ENCODE data around the gene RGS6.

Gene RGS6

GRCh38 chr14:72169521-72169920 is 237.3 kb downstream of the RGS6 start:
- no peak for FAIRE-seq

- no peak for FAIRE-seq
Measured at GRCh38 chr14:72172049-72172448, 239.8 kb downstream of the RGS6 start.

GRCh38 chr14:72172597-72172996 is 240.4 kb downstream of the RGS6 start:
- no peak for FAIRE-seq

GRCh38 chr14:72173038-72173720 is 240.9 kb downstream of the RGS6 start:
- no peak for FAIRE-seq

GRCh38 chr14:72177251-72177650 is 245.0 kb downstream of the RGS6 start:
- no peak for FAIRE-seq

- FAIRE-seq: no peak
Measured at GRCh38 chr14:72178517-72178916, 246.3 kb downstream of the RGS6 start.

- no peak for FAIRE-seq
Measured at GRCh38 chr14:72182708-72183432, 250.6 kb downstream of the RGS6 start.

- no peak for FAIRE-seq
Measured at GRCh38 chr14:72183631-72184030, 251.4 kb downstream of the RGS6 start.

- FAIRE-seq: no peak
Measured at GRCh38 chr14:72186523-72186922, 254.3 kb downstream of the RGS6 start.

GRCh38 chr14:72196237-72197015 is 264.2 kb downstream of the RGS6 start:
- FAIRE-seq: no peak

- FAIRE-seq: no peak
Measured at GRCh38 chr14:72201645-72202044, 269.4 kb downstream of the RGS6 start.

GRCh38 chr14:72213424-72213823 is 281.2 kb downstream of the RGS6 start:
- FAIRE-seq: no peak

- no peak for FAIRE-seq
Measured at GRCh38 chr14:72215080-72215479, 282.9 kb downstream of the RGS6 start.

GRCh38 chr14:72217135-72217534 is 284.9 kb downstream of the RGS6 start:
- FAIRE-seq: no peak

GRCh38 chr14:72222046-72222445 is 289.8 kb downstream of the RGS6 start:
- FAIRE-seq: no peak

GRCh38 chr14:72236629-72237028 is 304.4 kb downstream of the RGS6 start:
- no peak for FAIRE-seq

GRCh38 chr14:72237722-72238666 is 305.8 kb downstream of the RGS6 start:
- FAIRE-seq: no peak

GRCh38 chr14:72243309-72244293 is 311.4 kb downstream of the RGS6 start:
- FAIRE-seq: no peak

GRCh38 chr14:72247896-72248465 is 315.8 kb downstream of the RGS6 start:
- no peak for FAIRE-seq

GRCh38 chr14:72253503-72253902 is 321.3 kb downstream of the RGS6 start:
- no peak for FAIRE-seq

Measured in islet of Langerhans (tissue), 1 donor.